Lower leg skin (tissue), 3 donors: ENCODE measurements around the gene MAP1B.

Source experiments
- CTCF ChIP-seq, 3 donors: fragments of 450-650 bp; IDR thresholded peaks; one replicate each; pipeline ENCODE4 v1.5.1; 2016; ENCODE audit warnings: antibody characterized with exemption in 3 of 3, mild to moderate bottlenecking in 3 of 3, moderate library complexity in 2 of 3
- POLR2A ChIP-seq, 2 donors: fragments of 450-650 bp; IDR thresholded peaks; one replicate each; pipeline ENCODE4 v1.6.1; 2016 to 2017; ENCODE audit warnings: antibody characterized with exemption in 2 of 2, mild to moderate bottlenecking in 1 of 2, moderate library complexity in 1 of 2

- TF ChIP-seq CTCF (IDR thresholded peaks at IDR 0.05) (no peak), POLR2A (IDR thresholded peaks at IDR 0.05) (no peak)
These were observed 98.2 kb downstream of the MAP1B start for GRCh38 chr5:72205431-72206009.
